Measurements from ENCODE around the gene RAD51B.

RAD51B gene

DNA sequence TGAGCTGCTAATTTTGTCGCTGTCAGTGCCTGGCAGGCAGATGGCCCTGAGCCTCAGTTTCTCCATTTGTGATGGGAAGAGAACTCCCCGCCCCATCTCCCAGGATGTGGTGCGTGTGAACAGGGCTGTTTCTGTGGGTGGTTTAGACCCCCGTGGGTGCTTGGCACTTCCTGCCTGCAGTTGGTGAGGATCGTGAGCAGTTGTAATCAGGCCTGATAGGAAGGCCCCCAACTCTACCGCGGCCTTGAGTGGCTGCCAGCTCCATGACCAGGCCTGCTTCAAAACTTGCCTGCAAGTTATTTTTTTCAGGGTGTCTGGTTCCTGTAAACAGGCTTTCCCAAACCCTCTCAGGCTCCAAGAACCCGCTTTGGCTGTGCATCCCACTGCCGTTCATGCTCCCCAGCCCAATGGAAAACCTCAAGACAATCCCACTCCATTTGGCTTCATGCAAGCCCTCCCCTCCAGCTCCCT, 834.9 kb downstream of the RAD51B start:
- no peak for DNase-seq (ENCODE audit: low read depth)
- TF ChIP-seq, protein P1, sequence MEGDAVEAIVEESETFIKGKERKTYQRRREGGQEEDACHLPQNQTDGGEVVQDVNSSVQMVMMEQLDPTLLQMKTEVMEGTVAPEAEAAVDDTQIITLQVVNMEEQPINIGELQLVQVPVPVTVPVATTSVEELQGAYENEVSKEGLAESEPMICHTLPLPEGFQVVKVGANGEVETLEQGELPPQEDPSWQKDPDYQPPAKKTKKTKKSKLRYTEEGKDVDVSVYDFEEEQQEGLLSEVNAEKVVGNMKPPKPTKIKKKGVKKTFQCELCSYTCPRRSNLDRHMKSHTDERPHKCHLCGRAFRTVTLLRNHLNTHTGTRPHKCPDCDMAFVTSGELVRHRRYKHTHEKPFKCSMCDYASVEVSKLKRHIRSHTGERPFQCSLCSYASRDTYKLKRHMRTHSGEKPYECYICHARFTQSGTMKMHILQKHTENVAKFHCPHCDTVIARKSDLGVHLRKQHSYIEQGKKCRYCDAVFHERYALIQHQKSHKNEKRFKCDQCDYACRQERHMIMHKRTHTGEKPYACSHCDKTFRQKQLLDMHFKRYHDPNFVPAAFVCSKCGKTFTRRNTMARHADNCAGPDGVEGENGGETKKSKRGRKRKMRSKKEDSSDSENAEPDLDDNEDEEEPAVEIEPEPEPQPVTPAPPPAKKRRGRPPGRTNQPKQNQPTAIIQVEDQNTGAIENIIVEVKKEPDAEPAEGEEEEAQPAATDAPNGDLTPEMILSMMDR (conservative IDR thresholded peaks at IDR 0.05; ENCODE audit: low read depth, low read length) = no peak
- H3K4me3 ChIP-seq (ENCODE audit: low read length) = no peak overlapping the region

DNA sequence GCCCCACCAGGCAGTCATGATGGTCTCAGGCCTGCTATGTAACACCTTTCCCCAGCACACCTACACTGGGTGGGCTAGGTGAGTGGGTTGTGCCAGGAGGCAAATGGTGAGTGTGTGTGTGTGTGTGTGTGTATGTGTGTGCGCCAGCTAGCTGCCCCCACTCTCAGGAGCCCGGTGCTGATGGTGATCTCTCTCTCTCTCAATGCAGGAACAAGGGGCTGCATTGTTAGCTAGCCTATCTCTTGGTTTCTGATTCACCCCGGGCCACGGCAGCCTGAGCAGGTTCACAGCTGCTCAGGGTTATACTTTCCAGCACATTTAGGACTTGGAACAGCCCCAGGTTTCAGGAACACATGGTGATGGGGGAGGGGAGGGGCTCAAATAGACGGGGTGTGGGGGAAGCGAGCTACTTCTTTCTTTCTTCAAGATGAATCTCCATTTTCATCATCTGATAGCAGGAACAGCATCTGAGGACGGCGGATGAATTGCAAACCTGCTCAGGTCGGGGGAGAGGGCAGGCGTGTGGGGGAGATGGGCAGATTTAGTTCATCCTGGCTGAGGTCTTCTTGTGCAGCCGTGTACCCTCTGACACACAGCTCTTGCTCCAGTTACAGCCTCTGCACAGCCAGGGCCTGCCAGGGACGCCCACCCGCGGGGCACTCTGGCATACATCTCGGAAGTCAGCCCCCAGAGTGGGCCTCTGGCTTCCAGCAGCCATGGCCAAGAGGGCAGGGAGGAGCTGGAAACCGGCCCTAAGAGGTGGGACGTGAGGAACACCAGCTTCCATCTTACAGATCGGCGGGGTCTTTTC, 835.6 kb downstream of the RAD51B start:
- no peak overlapping the region for H3K4me3 ChIP-seq (ENCODE audit: low read length)
- TF ChIP-seq, protein P1 (conservative IDR thresholded peaks at IDR 0.05; ENCODE audit: low read depth, low read length) = no peak
- peak; percentile 53 for DNase-seq (ENCODE audit: low read depth)

DNA sequence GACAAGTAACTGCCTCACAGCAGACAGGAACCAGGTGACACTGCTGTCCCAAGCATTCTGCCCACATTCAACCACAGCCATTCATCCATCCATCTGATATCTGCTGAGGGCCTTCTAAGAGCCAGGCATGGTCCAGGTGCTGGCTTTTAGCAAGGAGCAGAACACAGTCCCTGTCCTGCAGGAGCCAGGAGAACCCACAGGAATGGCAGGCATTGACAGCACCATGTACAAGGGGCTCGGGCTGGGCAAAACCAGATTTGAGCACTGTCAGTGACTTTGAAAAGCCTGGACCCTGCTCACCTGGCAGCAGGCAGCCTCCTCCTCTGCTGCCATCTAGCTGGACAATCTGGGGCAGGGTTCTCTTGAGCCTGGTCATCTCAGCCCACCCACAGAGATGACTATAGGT, 836.3 kb downstream of the RAD51B start:
- TF ChIP-seq, protein P1 (conservative IDR thresholded peaks at IDR 0.05; ENCODE audit: low read depth, low read length) = peak; percentile 32
- DNase-seq (ENCODE audit: low read depth) = no peak

DNA sequence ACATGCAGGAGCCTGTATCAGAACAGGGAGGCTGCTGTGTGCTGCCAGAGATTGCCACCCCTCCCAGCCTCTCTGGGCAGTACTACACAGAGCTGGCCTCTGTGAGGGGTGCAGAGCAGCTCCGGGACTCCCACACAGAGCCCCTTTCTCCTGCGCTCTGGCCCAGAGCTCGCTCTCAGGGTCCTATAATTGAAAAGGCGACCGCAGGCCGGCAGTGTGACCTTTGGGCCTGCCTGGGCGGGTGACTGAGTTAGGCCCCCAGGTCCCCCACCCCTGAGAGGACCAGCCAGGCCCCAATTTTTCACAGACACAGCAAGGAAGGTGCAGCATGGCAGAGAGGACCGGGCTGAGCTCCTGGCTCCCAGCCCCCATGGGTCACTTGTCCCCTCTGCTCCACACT, 836.9 kb downstream of the RAD51B start:
- H3K4me3 ChIP-seq (ENCODE audit: low read length) = no peak overlapping the region
- TF ChIP-seq, protein P1 (conservative IDR thresholded peaks at IDR 0.05; ENCODE audit: low read depth, low read length) = no peak
- no peak for DNase-seq (ENCODE audit: low read depth)

More for the DNA sequence above, 836.3 kb downstream of the RAD51B start:
- no peak overlapping the region for H3K4me3 ChIP-seq (ENCODE audit: low read length)

DNA sequence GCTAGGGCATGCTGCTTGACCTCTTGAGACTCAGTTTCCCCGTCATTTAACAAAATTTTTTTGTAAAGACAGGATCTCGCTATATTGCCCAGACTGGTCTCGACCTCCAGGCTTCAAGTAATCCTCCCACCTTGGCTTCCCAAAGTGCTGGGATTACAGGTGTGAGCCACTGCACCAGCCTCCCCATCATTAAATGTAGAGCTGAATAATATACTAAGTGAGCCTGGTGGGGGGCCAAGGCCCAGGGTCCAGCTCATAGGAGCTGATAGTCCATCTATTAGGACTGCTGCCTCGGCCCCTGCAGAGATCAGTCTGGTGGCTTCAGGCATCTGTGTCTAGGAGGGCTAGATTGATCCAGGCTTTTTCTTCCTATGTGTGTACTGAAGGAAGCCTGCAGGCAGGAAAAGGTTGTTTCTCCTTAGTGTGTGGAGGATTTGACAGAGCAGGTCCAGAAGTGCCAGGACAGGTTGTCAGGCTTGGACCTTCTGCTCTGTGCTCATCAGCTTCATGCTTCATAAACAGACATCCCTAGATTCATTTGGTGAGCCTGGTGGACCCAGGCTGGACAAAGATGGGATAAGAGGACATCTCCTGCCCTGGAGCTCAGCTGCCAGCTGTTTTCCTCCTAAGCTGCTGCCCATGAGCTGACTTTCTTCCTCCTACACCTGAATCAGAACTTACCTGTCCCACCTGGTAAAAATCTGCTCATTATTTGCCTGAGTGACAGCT, 837.9 kb downstream of the RAD51B start:
- H3K4me3 ChIP-seq (ENCODE audit: low read length) = no peak overlapping the region
- no peak for DNase-seq (ENCODE audit: low read depth)
- TF ChIP-seq, protein P1 (conservative IDR thresholded peaks at IDR 0.05; ENCODE audit: low read depth, low read length) = no peak

DNA sequence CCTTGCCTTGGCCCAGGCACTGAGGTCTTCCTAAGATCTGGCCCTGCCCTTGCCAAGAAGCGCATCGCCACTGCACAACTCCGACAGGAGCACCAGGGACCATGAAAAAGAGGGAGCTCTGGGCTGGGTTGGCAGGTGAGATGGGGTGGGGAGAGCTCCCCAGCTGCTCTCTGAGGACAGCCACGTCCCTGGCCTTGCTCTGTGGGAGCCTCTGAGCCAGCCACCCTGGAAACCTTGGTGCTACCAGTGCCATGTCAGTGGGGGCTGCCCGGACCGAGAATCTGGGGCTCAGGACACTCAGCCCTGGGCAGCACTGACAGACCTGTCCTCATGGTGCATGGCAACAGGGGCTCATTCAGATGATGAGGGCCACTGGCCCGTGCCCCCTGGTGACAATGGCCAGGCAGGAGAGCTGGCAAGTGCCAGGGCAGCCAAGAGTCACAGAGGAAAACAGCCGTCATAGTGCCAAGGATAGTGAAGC, 838.5 kb downstream of the RAD51B start:
- no peak for DNase-seq (ENCODE audit: low read depth)
- no peak overlapping the region for H3K4me3 ChIP-seq (ENCODE audit: low read length)
- TF ChIP-seq, protein P1 (conservative IDR thresholded peaks at IDR 0.05; ENCODE audit: low read depth, low read length) = no peak
